HCT116 (cell line): ENCODE data around the gene INSR. TPM values are rescaled to one million over a fixed set of nuclear protein-coding genes. Genes with fewer than 3 reads are reported as not detected.

ENCODE experiments used
- ATAC-seq: fragments of 200-7000 bp; cut with Tn5 transposase; 2 replicates; pipeline ENCODE4 v1.9.1; 2020; ENCODE audit warnings: mild to moderate bottlenecking, moderate library complexity
- Bru-seq: library from RNA; stranded (reverse); fragments of 400-500 nt; gene quantifications from one replicate; lab custom pipeline; 2021; lab: Mats Ljungman, UMichigan
- BruChase-seq, 2 experiments: library from RNA; stranded (reverse); fragments of 400-500 nt; gene quantifications; one replicate each; lab custom pipeline; 2021; lab: Mats Ljungman, UMichigan
- BruUV-seq: library from RNA; stranded (reverse); fragments of 400-500 nt; replicated peaks from 2 replicates; lab custom pipeline; 2021; lab: Mats Ljungman, UMichigan
- CTCF ChIA-PET: fragments of 300-600 bp; sonication (Branson Sonifier 250); formaldehyde crosslinking; loops from one replicate; lab custom pipeline; 2021; ENCODE audit warnings: antibody characterized with exemption; lab: Charles Lee
- POLR2A ChIA-PET: fragments of 300-600, 350-600 bp; sonication (Branson Sonifier 250); formaldehyde crosslinking; loops from one replicate; lab custom pipeline; 2021; ENCODE audit warnings: antibody characterized with exemption; lab: Charles Lee
- RAD21 ChIA-PET, 2 experiments: fragments of 300-600 bp; sonication (Branson Sonifier 250); formaldehyde crosslinking; loops; one replicate each; lab custom pipeline; 2023; ENCODE audit warnings: low total read pairs in 2 of 2; ENCODE audit not compliant: uncharacterized antibody in 2 of 2, unreplicated experiment in 2 of 2, low non-redundant PET in 1 of 2; lab: Charles Lee
- DNase-seq: peaks from one replicate; pipeline ENCODE4 v3.0.0-alpha.2; 2010; ENCODE audit warnings: low read depth, low spot score
- H2AFZ ChIP-seq: fragments of 200-600 bp; shearing (Covaris generic), sonication (generic); 2 replicates; pipeline ENCODE4 v1.6.1; 2017; ENCODE audit warnings: low read depth, mixed run types, mixed read lengths, antibody characterized with exemption, low read length; ENCODE audit not compliant: poor library complexity, severe bottlenecking
- H3K27ac ChIP-seq: 2 replicates; pipeline ENCODE4 v1.5.1; 2012; ENCODE audit warnings: low read depth, low read length
- H3K27me3 ChIP-seq: fragments of 200-600 bp; sonication (generic); 2 replicates; pipeline ENCODE4 v1.6.1; 2016; ENCODE audit warnings: mixed run types, low read length, mixed read lengths; ENCODE audit not compliant: insufficient read depth
- H3K36me3 ChIP-seq, 2 experiments: fragments of 200-500 bp in 1 of 2; fragments of 200-600 bp in 1 of 2; sonication (Bioruptor generic) in 1 of 2; sonication (generic) in 1 of 2; 2 replicates each; pipeline versions ENCODE4 v1.5.1 to v1.6.1; 2014 to 2016; ENCODE audit warnings: low read length in 2 of 2, inconsistent platforms in 1 of 2, mixed read lengths in 1 of 2, mixed run types in 1 of 2; ENCODE audit not compliant: insufficient read depth in 2 of 2, control insufficient read depth in 1 of 2
- H3K4me1 ChIP-seq, 2 experiments: fragments of 200-600 bp in 1 of 2; sonication (generic) in 1 of 2; 2 replicates each; pipeline versions ENCODE4 v1.5.1 to v1.6.1; 2012 to 2017; ENCODE audit warnings: low read length in 2 of 2, inconsistent platforms in 1 of 2, mild to moderate bottlenecking in 1 of 2, mixed read lengths in 1 of 2, mixed run types in 1 of 2, moderate library complexity in 1 of 2; ENCODE audit not compliant: insufficient read depth in 2 of 2, control insufficient read depth in 1 of 2
- H3K4me2 ChIP-seq: fragments of 200-600 bp; sonication (generic); 2 replicates; pipeline ENCODE4 v1.6.1; 2017; ENCODE audit warnings: mixed run types, low read length, mixed read lengths
- H3K4me3 ChIP-seq, 2 experiments: fragments of 200-600 bp in 1 of 2; sonication (generic) in 1 of 2; replicated peaks in 1 of 2; 2 replicates each; pipeline ENCODE4 v1.5.1; 2011 to 2016; ENCODE audit warnings: low read length in 2 of 2, control low read depth in 1 of 2, low read depth in 1 of 2, mild to moderate bottlenecking in 1 of 2, mixed read lengths in 1 of 2, mixed run types in 1 of 2
- H3K79me2 ChIP-seq: fragments of 200-600 bp; sonication (generic); 2 replicates; pipeline ENCODE4 v1.6.1; 2017; ENCODE audit warnings: mild to moderate bottlenecking, mixed run types, low read length, moderate library complexity, mixed read lengths; ENCODE audit not compliant: insufficient read depth
- H3K9ac ChIP-seq: fragments of 200-600 bp; sonication (generic); 2 replicates; pipeline ENCODE4 v1.6.1; 2016; ENCODE audit warnings: low read length, mixed read lengths
- H3K9me2 ChIP-seq: fragments of 200-600 bp; sonication (generic), shearing (Covaris generic); 2 replicates; pipeline ENCODE4 v1.6.1; 2017; ENCODE audit warnings: mixed run types, mild to moderate bottlenecking, moderate library complexity; ENCODE audit not compliant: insufficient read depth
- H3K9me3 ChIP-seq, 2 experiments: fragments of 200-500 bp in 1 of 2; fragments of 200-600 bp in 1 of 2; sonication (Bioruptor generic) in 1 of 2; sonication (generic) in 1 of 2; 2 replicates each; pipeline ENCODE4 v1.6.1; 2014 to 2017; ENCODE audit warnings: low read length in 2 of 2, mixed read lengths in 2 of 2, inconsistent platforms in 1 of 2, low read depth in 1 of 2, mild to moderate bottlenecking in 1 of 2, mixed run types in 1 of 2, moderate library complexity in 1 of 2; ENCODE audit not compliant: control insufficient read depth in 1 of 2, insufficient read depth in 1 of 2
- H4K20me1 ChIP-seq: fragments of 200-600 bp; sonication (generic), shearing (Covaris generic); 2 replicates; pipeline ENCODE4 v1.6.1; 2017; ENCODE audit warnings: mixed run types, mild to moderate bottlenecking, moderate library complexity; ENCODE audit not compliant: insufficient read depth
- CBX3 ChIP-seq: IDR thresholded peaks from 2 replicates; pipeline ENCODE4 v1.6.1; 2012; ENCODE audit warnings: low read depth
- EZH2phosphoT487 ChIP-seq: fragments of 200-600 bp; IDR thresholded peaks from 2 replicates; pipeline ENCODE4 v1.6.1; 2018; ENCODE audit warnings: antibody characterized with exemption, borderline replicate concordance
- JUND ChIP-seq: IDR thresholded peaks from 2 replicates; pipeline ENCODE4 v1.6.1; 2012
- POLR2A ChIP-seq: IDR thresholded peaks from 2 replicates; pipeline ENCODE4 v1.7.0; 2011; ENCODE audit warnings: borderline replicate concordance; ENCODE audit not compliant: insufficient read depth, insufficient read length; ENCODE audit errors: extremely low read depth
- POLR2AphosphoS5 ChIP-seq: IDR thresholded peaks from 2 replicates; pipeline ENCODE4 v1.6.1; 2011; ENCODE audit warnings: mild to moderate bottlenecking, low read depth, low read length, moderate library complexity
- RAD21 ChIP-seq: IDR thresholded peaks from 2 replicates; pipeline ENCODE4 v1.6.1; 2012; ENCODE audit warnings: low read depth, mild to moderate bottlenecking
- REST ChIP-seq: IDR thresholded peaks from 2 replicates; pipeline ENCODE4 v1.6.1; 2012; ENCODE audit warnings: low read depth
- SIN3A ChIP-seq: IDR thresholded peaks from 2 replicates; pipeline ENCODE4 v1.6.1; 2012; ENCODE audit warnings: low read depth
- SP1 ChIP-seq: IDR thresholded peaks from 2 replicates; pipeline ENCODE4 v1.6.1; 2012; ENCODE audit warnings: low read depth
- SRF ChIP-seq: IDR thresholded peaks from 2 replicates; pipeline ENCODE4 v1.6.1; 2012; ENCODE audit warnings: low read depth
- YY1 ChIP-seq: IDR thresholded peaks from 2 replicates; pipeline ENCODE4 v1.6.1; 2011; ENCODE audit warnings: low read length, low read depth, moderate library complexity, mild to moderate bottlenecking; ENCODE audit not compliant: insufficient replicate concordance; ENCODE audit errors: extremely low read depth
- ZBTB33 ChIP-seq: IDR thresholded peaks from 2 replicates; pipeline ENCODE4 v1.6.1; 2011; ENCODE audit warnings: mild to moderate bottlenecking, low read length, moderate library complexity; ENCODE audit not compliant: insufficient replicate concordance; ENCODE audit errors: extremely low read depth
- ZFX ChIP-seq: fragments of 450-650 bp; IDR thresholded peaks from 2 replicates; pipeline ENCODE4 v1.6.1; 2017
- ZNF274 ChIP-seq: fragments of 200-500 bp; sonication (Bioruptor generic); IDR thresholded peaks from 2 replicates; pipeline ENCODE4 v1.6.1; 2014; ENCODE audit warnings: mild to moderate bottlenecking, low read depth, low read length, inconsistent platforms
- intact Hi-C: fragments of 100-400 bp; cut with micrococcal nuclease; formaldehyde crosslinking; loops from 2 replicates; pipeline ENCODE4 v1.10.0; 2022
- long read RNA-seq: library from polyadenylated mRNA; unstranded; transcript quantifications from one replicate; pipeline ENCODE4 v2.0.0, GENCODE V29; 2021; ENCODE audit not compliant: unreplicated experiment
- polyA plus RNA-seq: library from polyadenylated mRNA; unstranded; fragments of >200 nt; gene quantifications from 2 replicates; pipeline ENCODE4 v1.2.1, GENCODE V29; 2012; ENCODE audit warnings: missing spikeins
- total RNA-seq: library from RNA; stranded (reverse); gene quantifications from one replicate; pipeline ENCODE4 v1.2.1, GENCODE V29; 2021; ENCODE audit not compliant: unreplicated experiment

Gene INSR
- total RNA-seq = 25.4 TPM
- 13.2 and 14.1 TPM in 2 replicates for polyA plus RNA-seq
- percentile 54 among the genes with signal in this experiment for Bru-seq, nascent RNA
- percentile 70 among the genes with signal in this experiment for BruChase-seq, experiment 1, labeled RNA remaining after a 6-hour chase
- BruChase-seq, experiment 2, labeled RNA remaining after a 2-hour chase = percentile 57 among the genes with signal in this experiment
- long read RNA-seq, full-length matches to known transcripts = 2 of 36 reads
- long read RNA-seq, partial matches to known transcripts = 28 of 36 reads
- long read RNA-seq, other reads (novel, unspliced or antisense) = 6 of 36 reads

GRCh38 chr19:7293762-7294557 is at the start of gene INSR:
Gene INSR, minus strand, starts transcription at chr19:7294414. Its CDS starts 523 bp downstream, at chr19:7293891.
- RAD21 ChIA-PET = interaction anchor here in 1 of 2 experiments (1.1 kb wide), 1 partner anchor 195 kb away, joined by 6 read pairs; no protein-coding TSS in a partner anchor
- peak; percentile 73 for TF ChIP-seq ZFX
- peak; percentile 92 for TF ChIP-seq SP1
- TF ChIP-seq REST = no peak
- peak; percentile 85 for TF ChIP-seq POLR2AphosphoS5
- no peak for TF ChIP-seq EZH2phosphoT487
- peak; percentile 81; the same call in 1 of the 2 replicates for TF ChIP-seq SIN3A
- no peak for TF ChIP-seq RAD21
- no peak for TF ChIP-seq ZNF274
- TF ChIP-seq POLR2A = no peak
- no peak for TF ChIP-seq ZBTB33
- peak; percentile 70 for TF ChIP-seq JUND
- peak; percentile 71 for TF ChIP-seq CBX3
- peak; percentile 73 for TF ChIP-seq YY1
- no peak for TF ChIP-seq SRF
- TF ChIP-seq, all 23 proteins: peak for 7
- Histone ChIP-seq H3K4me1 (peaks cover 10 to 21% of the 10 kb centered on the region in 2 experiments; a peak in 3 of 4 replicates), H4K20me1 (no peaks in the 10 kb centered on the region), H3K9ac (peak within 1 kb of the TSS; percentile 72), H3K4me3 (peak within 1 kb of the TSS; percentile 65 to 69), H2AFZ (peak within 1 kb of the TSS; percentile 90), H3K4me2 (peak within 1 kb of the TSS; percentile 90), H3K79me2 (peaks cover 6% of the 10 kb centered on the region), H3K36me3 (no peaks in the 10 kb centered on the region), H3K9me2 (no peaks in the 10 kb centered on the region), H3K27ac (peak within 1 kb of the TSS; percentile 70), H3K27me3 (no peaks in the 10 kb centered on the region), H3K9me3 (no peaks in the 10 kb centered on the region)
- DNase-seq = peak; percentile 75
- intact Hi-C loops = loop anchor here (1.0 to 5.0 kb wide), 2 partner anchors 37 to 97 kb away; no protein-coding TSS in a partner anchor
- ChIA-PET CTCF (interaction anchor here (0.7 to 1.2 kb wide), 2 partner anchors 89 to 96 kb away, joined by 3 to 4 read pairs; no protein-coding TSS in a partner anchor), POLR2A (interaction anchor here (0.7 to 1.4 kb wide), 3 partner anchors 54 to 95 kb away, joined by 5 to 13 read pairs (median 8); no protein-coding TSS in a partner anchor)
- ATAC-seq = peak; percentile 91
- BruUV-seq = no TSS peak
